Central memory CD8-positive, alpha-beta T cell (primary cell): ENCODE measurements around the gene GALNT14.

Experiments
- ATAC-seq: fragments of 150-1000 bp; cut with Tn5 transposase; replicated peaks from 2 replicates; pipeline ENCODE4 v1.10.0; 2022; ENCODE audit warnings: mild to moderate bottlenecking, moderate FRiP score, moderate number of reproducible peaks; ENCODE audit not compliant: poor library complexity, severe bottlenecking; ENCODE audit errors: extremely low read depth
- DNase-seq, 2 donors: peaks; one replicate each; pipeline ENCODE4 v3.0.0; 2021; ENCODE audit warnings: low spot score in 2 of 2
- H3K27ac Mint-ChIP-seq: one replicate; pipeline ENCODE4 v1.8.0; 2022; ENCODE audit warnings: low read depth, mild to moderate bottlenecking, moderate library complexity, mixed read lengths
- H3K27me3 Mint-ChIP-seq: one replicate; pipeline ENCODE4 v1.8.0; 2022; ENCODE audit warnings: mixed read lengths
- H3K36me3 Mint-ChIP-seq: one replicate; pipeline ENCODE4 v1.8.0; 2022; ENCODE audit warnings: mild to moderate bottlenecking, moderate library complexity, mixed read lengths; ENCODE audit not compliant: insufficient read depth
- H3K4me1 Mint-ChIP-seq: one replicate; pipeline ENCODE4 v1.8.0; 2022; ENCODE audit warnings: mixed read lengths
- H3K4me3 Mint-ChIP-seq: one replicate; pipeline ENCODE4 v1.8.0; 2022; ENCODE audit warnings: mild to moderate bottlenecking, moderate library complexity, mixed read lengths
- H3K9me3 Mint-ChIP-seq: one replicate; pipeline ENCODE4 v1.8.0; 2022; ENCODE audit warnings: mixed read lengths

GALNT14 gene

GRCh38 chr2:31101701-31102100 lies 36.5 kb downstream of the GALNT14 start:
- Mint-ChIP-seq H3K27ac (no peak overlapping the region), H3K36me3 (peaks cover 2% of the 10 kb centered on the region), H3K27me3 (peaks cover 54% of the 10 kb centered on the region), H3K4me1 (no peaks in the 10 kb centered on the region), H3K9me3 (no peaks in the 10 kb centered on the region), H3K4me3 (no peak overlapping the region)
- ATAC-seq = no peak
- DNase-seq = no peak

GRCh38 chr2:31097962-31098613 lies 40.2 kb downstream of the GALNT14 start:
- peaks cover 33% of the 10 kb centered on the region for H3K27me3 Mint-ChIP-seq
- DNase-seq = no peak
- ATAC-seq = no peak
- H3K27ac Mint-ChIP-seq = no peak overlapping the region
- H3K4me3 Mint-ChIP-seq = no peak overlapping the region
- no peaks in the 10 kb centered on the region for H3K36me3 Mint-ChIP-seq
- H3K9me3 Mint-ChIP-seq = no peaks in the 10 kb centered on the region
- H3K4me1 Mint-ChIP-seq = no peaks in the 10 kb centered on the region

GRCh38 chr2:31090188-31090587 lies 48.1 kb downstream of the GALNT14 start:
- ATAC-seq = no peak
- no peak overlapping the region for H3K27ac Mint-ChIP-seq
- peaks cover 51% of the 10 kb centered on the region for H3K27me3 Mint-ChIP-seq
- no peaks in the 10 kb centered on the region for H3K36me3 Mint-ChIP-seq
- H3K4me1 Mint-ChIP-seq = no peaks in the 10 kb centered on the region
- no peaks in the 10 kb centered on the region for H3K9me3 Mint-ChIP-seq
- H3K4me3 Mint-ChIP-seq = no peak overlapping the region
- no peak for DNase-seq

GRCh38 chr2:31089645-31090044 lies 48.6 kb downstream of the GALNT14 start:
- H3K36me3 Mint-ChIP-seq = no peaks in the 10 kb centered on the region
- H3K27ac Mint-ChIP-seq = no peak overlapping the region
- H3K9me3 Mint-ChIP-seq = no peaks in the 10 kb centered on the region
- ATAC-seq (no peak), DNase-seq (no peak)
- no peak overlapping the region for H3K4me3 Mint-ChIP-seq
- no peaks in the 10 kb centered on the region for H3K4me1 Mint-ChIP-seq
- H3K27me3 Mint-ChIP-seq = peaks cover 47% of the 10 kb centered on the region

GRCh38 chr2:31088504-31089195 lies 49.6 kb downstream of the GALNT14 start:
- Mint-ChIP-seq H3K27ac (no peak overlapping the region), H3K36me3 (no peaks in the 10 kb centered on the region), H3K27me3 (peaks cover 42% of the 10 kb centered on the region), H3K4me1 (no peaks in the 10 kb centered on the region), H3K9me3 (no peaks in the 10 kb centered on the region), H3K4me3 (no peak overlapping the region)
- DNase-seq (no peak), ATAC-seq (no peak)

GRCh38 chr2:31087491-31087890 lies 50.7 kb downstream of the GALNT14 start:
- H3K27me3 Mint-ChIP-seq = peaks cover 53% of the 10 kb centered on the region
- H3K36me3 Mint-ChIP-seq = no peaks in the 10 kb centered on the region
- H3K4me1 Mint-ChIP-seq = no peaks in the 10 kb centered on the region
- ATAC-seq = no peak
- no peak overlapping the region for H3K27ac Mint-ChIP-seq
- no peak for DNase-seq
- H3K9me3 Mint-ChIP-seq = no peaks in the 10 kb centered on the region
- H3K4me3 Mint-ChIP-seq = no peak overlapping the region

GRCh38 chr2:31086590-31086989 lies 51.6 kb downstream of the GALNT14 start:
- no peaks in the 10 kb centered on the region for H3K36me3 Mint-ChIP-seq
- no peak overlapping the region for H3K27ac Mint-ChIP-seq
- H3K9me3 Mint-ChIP-seq = no peaks in the 10 kb centered on the region
- DNase-seq = no peak
- H3K4me3 Mint-ChIP-seq = no peak overlapping the region
- H3K4me1 Mint-ChIP-seq = no peaks in the 10 kb centered on the region
- peaks cover 61% of the 10 kb centered on the region for H3K27me3 Mint-ChIP-seq
- no peak for ATAC-seq

- no peaks in the 10 kb centered on the region for H3K9me3 Mint-ChIP-seq
- H3K27me3 Mint-ChIP-seq = peaks cover 65% of the 10 kb centered on the region
- DNase-seq (no peak), ATAC-seq (no peak)
- no peaks in the 10 kb centered on the region for H3K36me3 Mint-ChIP-seq
- no peaks in the 10 kb centered on the region for H3K4me1 Mint-ChIP-seq
- H3K27ac Mint-ChIP-seq = no peak overlapping the region
- no peak overlapping the region for H3K4me3 Mint-ChIP-seq
Observed at GRCh38 chr2:31083234-31083993, 54.8 kb downstream of the GALNT14 start.

GRCh38 chr2:31082002-31082401 lies 56.2 kb downstream of the GALNT14 start:
- DNase-seq = no peak
- no peak for ATAC-seq
- Mint-ChIP-seq H3K4me3 (no peak overlapping the region), H3K9me3 (no peaks in the 10 kb centered on the region), H3K36me3 (peaks cover 2% of the 10 kb centered on the region), H3K27ac (no peak overlapping the region), H3K4me1 (no peaks in the 10 kb centered on the region), H3K27me3 (peaks cover 64% of the 10 kb centered on the region)

GRCh38 chr2:31081492-31081891 lies 56.7 kb downstream of the GALNT14 start:
- H3K27ac Mint-ChIP-seq = no peak overlapping the region
- ATAC-seq (no peak), DNase-seq (no peak)
- peaks cover 59% of the 10 kb centered on the region for H3K27me3 Mint-ChIP-seq
- no peak overlapping the region for H3K4me3 Mint-ChIP-seq
- H3K4me1 Mint-ChIP-seq = no peaks in the 10 kb centered on the region
- peaks cover 2% of the 10 kb centered on the region for H3K36me3 Mint-ChIP-seq
- H3K9me3 Mint-ChIP-seq = no peaks in the 10 kb centered on the region

GRCh38 chr2:31080361-31080760 lies 57.9 kb downstream of the GALNT14 start:
- ATAC-seq (no peak), DNase-seq (no peak)
- Mint-ChIP-seq H3K27ac (no peak overlapping the region), H3K4me3 (no peak overlapping the region), H3K4me1 (no peaks in the 10 kb centered on the region), H3K27me3 (peaks cover 48% of the 10 kb centered on the region), H3K36me3 (peaks cover 2% of the 10 kb centered on the region), H3K9me3 (no peaks in the 10 kb centered on the region)

- no peak for ATAC-seq
- H3K9me3 Mint-ChIP-seq = no peaks in the 10 kb centered on the region
- H3K36me3 Mint-ChIP-seq = peaks cover 2% of the 10 kb centered on the region
- DNase-seq = no peak
- no peak overlapping the region for H3K4me3 Mint-ChIP-seq
- H3K27me3 Mint-ChIP-seq = peaks cover 46% of the 10 kb centered on the region
- no peaks in the 10 kb centered on the region for H3K4me1 Mint-ChIP-seq
- no peak overlapping the region for H3K27ac Mint-ChIP-seq
Observed at GRCh38 chr2:31079665-31080064, 58.6 kb downstream of the GALNT14 start.
